ENCODE measurements around the gene ZNF746.

Gene ZNF746

DNA sequence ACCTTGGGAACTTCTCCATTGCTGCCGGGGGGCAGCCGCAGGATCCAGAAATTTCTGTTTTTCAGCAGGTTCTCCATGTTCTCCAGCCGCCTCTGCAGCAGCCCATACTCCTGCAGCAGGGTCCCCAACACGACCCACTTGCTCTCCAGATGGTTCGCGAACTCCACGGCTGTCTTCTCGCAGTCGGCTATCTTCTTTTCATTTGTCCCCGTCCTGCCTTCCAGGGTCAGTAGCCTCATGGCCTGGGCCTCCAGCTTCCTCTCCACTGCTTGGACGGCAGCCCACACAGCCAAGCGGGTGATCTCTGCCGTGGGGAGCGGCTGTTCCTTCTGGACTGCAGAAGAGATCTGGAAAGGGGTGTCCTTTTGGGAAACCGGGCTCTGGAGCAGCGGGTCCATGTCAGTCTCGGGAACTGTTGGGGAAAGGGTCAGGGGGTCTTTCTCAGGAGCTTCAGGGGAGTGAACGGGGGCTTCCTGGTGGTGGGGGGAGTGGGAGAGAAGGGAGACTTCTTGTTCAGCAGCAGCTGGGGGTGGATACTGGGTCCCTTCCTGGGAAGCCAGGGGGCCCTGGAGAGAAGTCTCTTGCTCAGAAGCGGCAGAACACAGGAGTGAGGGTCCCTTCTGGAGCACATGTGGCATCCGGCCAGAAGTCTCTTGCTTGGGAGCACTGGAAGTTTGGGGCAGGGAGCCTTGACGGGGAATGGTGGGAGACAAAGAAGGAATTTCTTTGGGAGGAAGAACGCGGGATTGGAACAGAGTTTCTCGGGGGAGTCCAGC, 42.2 kb downstream of the ZNF746 start:
- H3K9me2 ChIP-seq (replicated peaks; ENCODE audit: low read depth, low read length) = no peaks in the 10 kb centered on the region
- H2AFZ ChIP-seq (ENCODE audit: low read length) = no peak overlapping the region
- peaks cover 11% of the 10 kb centered on the region for H3K4me1 ChIP-seq (ENCODE audit: insufficient read depth, low read length, poor library complexity, severe bottlenecking)
- no peak overlapping the region for H3K9ac ChIP-seq (ENCODE audit: low read depth, low read length, poor library complexity, severe bottlenecking)
- H3K27me3 ChIP-seq (ENCODE audit: insufficient read depth, low read length, poor library complexity, severe bottlenecking) = no peaks in the 10 kb centered on the region
- peaks cover 10% of the 10 kb centered on the region for H4K20me1 ChIP-seq (ENCODE audit: insufficient read depth, low read length, poor library complexity, severe bottlenecking)
- H3K9me3 ChIP-seq (ENCODE audit: insufficient read depth, low read depth, low read length) = no peaks in the 10 kb centered on the region
- no peak for TF ChIP-seq EZH2phosphoT487 (IDR thresholded peaks at IDR 0.05; ENCODE audit: borderline replicate concordance)
- TF ChIP-seq CTCF (conservative IDR thresholded peaks at IDR 0.05; ENCODE audit: low read length) = no peak
- H3F3A ChIP-seq (ENCODE audit: low read depth) = no peaks in the 10 kb centered on the region
- H3K79me2 ChIP-seq (ENCODE audit: insufficient read depth, low read length) = peaks cover 16% of the 10 kb centered on the region; the same call in 1 of the 2 replicates
- H3K4me3 ChIP-seq (ENCODE audit: low read length, poor library complexity, severe bottlenecking) = no peak overlapping the region
- H3K4me2 ChIP-seq (ENCODE audit: low read depth, low read length, poor library complexity, severe bottlenecking) = no peak overlapping the region
- H3K36me3 ChIP-seq (ENCODE audit: insufficient read depth, low read length) = peaks cover 28% of the 10 kb centered on the region; the same call in 1 of the 2 replicates

DNA sequence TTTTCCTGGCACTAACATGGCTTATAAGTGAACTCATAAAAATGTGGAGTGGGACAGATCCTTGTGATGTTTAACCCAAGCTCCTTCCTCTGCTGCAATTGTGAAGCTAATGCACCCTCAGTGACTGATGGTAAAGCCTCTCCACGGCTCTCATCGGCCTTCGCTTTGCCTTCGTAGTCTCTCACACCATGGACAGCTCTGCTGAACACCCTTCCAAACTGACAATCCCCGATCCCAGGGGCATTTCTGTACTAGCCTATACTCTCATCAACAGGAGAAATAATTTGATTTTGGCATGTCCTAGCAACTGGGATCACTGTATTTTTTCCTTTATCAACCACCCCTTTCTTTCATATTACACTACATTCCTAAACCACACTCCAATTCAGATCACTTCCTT, 42.9 kb downstream of the ZNF746 start:
- Histone ChIP-seq H3K4me3 (ENCODE audit: low read length, poor library complexity, severe bottlenecking) (no peak overlapping the region), H3K36me3 (ENCODE audit: insufficient read depth, low read length) (peaks cover 34% of the 10 kb centered on the region; the same call in 1 of the 2 replicates), H4K20me1 (ENCODE audit: insufficient read depth, low read length, poor library complexity, severe bottlenecking) (peaks cover 10% of the 10 kb centered on the region), H3K9me3 (ENCODE audit: insufficient read depth, low read depth, low read length) (no peaks in the 10 kb centered on the region), H3K27me3 (ENCODE audit: insufficient read depth, low read length, poor library complexity, severe bottlenecking) (no peaks in the 10 kb centered on the region), H3K79me2 (ENCODE audit: insufficient read depth, low read length) (peaks cover 15% of the 10 kb centered on the region; the same call in 1 of the 2 replicates), H2AFZ (ENCODE audit: low read length) (no peak overlapping the region), H3F3A (ENCODE audit: low read depth) (no peaks in the 10 kb centered on the region), H3K4me1 (ENCODE audit: insufficient read depth, low read length, poor library complexity, severe bottlenecking) (peaks cover 11% of the 10 kb centered on the region), H3K9me2 (replicated peaks; ENCODE audit: low read depth, low read length) (no peaks in the 10 kb centered on the region), H3K9ac (ENCODE audit: low read depth, low read length, poor library complexity, severe bottlenecking) (no peak overlapping the region), H3K4me2 (ENCODE audit: low read depth, low read length, poor library complexity, severe bottlenecking) (no peak overlapping the region)
- TF ChIP-seq EZH2phosphoT487 (IDR thresholded peaks at IDR 0.05; ENCODE audit: borderline replicate concordance) (no peak), CTCF (conservative IDR thresholded peaks at IDR 0.05; ENCODE audit: low read length) (no peak)

DNA sequence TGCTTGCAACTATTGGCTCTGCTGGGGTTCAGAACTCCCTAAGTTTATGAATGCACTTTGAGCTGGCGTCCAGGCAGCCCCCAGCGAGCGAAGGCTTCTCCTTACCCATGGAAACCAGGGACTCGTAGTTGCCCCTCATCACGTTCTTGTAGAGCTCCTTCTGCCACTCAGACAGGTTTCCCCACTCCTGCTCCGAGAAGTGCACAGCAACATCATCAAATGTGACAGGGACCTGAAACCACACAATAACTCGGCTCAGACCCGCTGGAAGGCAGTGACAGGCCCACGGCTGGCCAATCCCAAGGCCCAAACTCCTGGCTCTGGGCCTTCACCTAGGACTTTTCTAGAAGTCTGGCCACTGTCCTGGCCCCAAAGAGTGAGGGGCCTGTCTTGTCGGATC, 43.6 kb downstream of the ZNF746 start:
- H3K4me2 ChIP-seq (ENCODE audit: low read depth, low read length, poor library complexity, severe bottlenecking) = no peak overlapping the region
- H3K27me3 ChIP-seq (ENCODE audit: insufficient read depth, low read length, poor library complexity, severe bottlenecking) = no peaks in the 10 kb centered on the region
- H2AFZ ChIP-seq (ENCODE audit: low read length) = no peak overlapping the region
- H3K4me1 ChIP-seq (ENCODE audit: insufficient read depth, low read length, poor library complexity, severe bottlenecking) = peaks cover 8% of the 10 kb centered on the region
- no peak for TF ChIP-seq CTCF (conservative IDR thresholded peaks at IDR 0.05; ENCODE audit: low read length)
- TF ChIP-seq EZH2phosphoT487 (IDR thresholded peaks at IDR 0.05; ENCODE audit: borderline replicate concordance) = no peak
- H3K9me2 ChIP-seq (replicated peaks; ENCODE audit: low read depth, low read length) = no peaks in the 10 kb centered on the region
- H3K9ac ChIP-seq (ENCODE audit: low read depth, low read length, poor library complexity, severe bottlenecking) = no peak overlapping the region
- H3K36me3 ChIP-seq (ENCODE audit: insufficient read depth, low read length) = peaks cover 41% of the 10 kb centered on the region; the same call in 1 of the 2 replicates
- no peaks in the 10 kb centered on the region for H3F3A ChIP-seq (ENCODE audit: low read depth)
- no peaks in the 10 kb centered on the region for H3K9me3 ChIP-seq (ENCODE audit: insufficient read depth, low read depth, low read length)
- H4K20me1 ChIP-seq (ENCODE audit: insufficient read depth, low read length, poor library complexity, severe bottlenecking) = peaks cover 10% of the 10 kb centered on the region
- H3K4me3 ChIP-seq (ENCODE audit: low read length, poor library complexity, severe bottlenecking) = no peak overlapping the region
- H3K79me2 ChIP-seq (ENCODE audit: insufficient read depth, low read length) = peaks cover 7% of the 10 kb centered on the region; the same call in 1 of the 2 replicates

Data from Loucy (cell line).